Tibial nerve (tissue), 3 donors: ENCODE data around the gene ABCG2.

Source experiments
- POLR2A ChIP-seq, 2 donors: fragments of 450-650 bp; IDR thresholded peaks; one replicate each; pipeline ENCODE4 v1.6.1; 2017; ENCODE audit warnings: antibody characterized with exemption in 2 of 2, mild to moderate bottlenecking in 2 of 2, moderate library complexity in 2 of 2
- TF ChIP-seq, protein P1 (sequence below), 5 experiments: fragments of 200-600 bp in 3 of 5; fragments of 450-650 bp in 2 of 5; sonication (generic) in 3 of 5; IDR thresholded peaks; one replicate each; pipeline ENCODE4 v1.5.1; 2016 to 2019; ENCODE audit warnings: antibody characterized with exemption in 5 of 5, mild to moderate bottlenecking in 3 of 5, moderate library complexity in 2 of 5

DNA sequence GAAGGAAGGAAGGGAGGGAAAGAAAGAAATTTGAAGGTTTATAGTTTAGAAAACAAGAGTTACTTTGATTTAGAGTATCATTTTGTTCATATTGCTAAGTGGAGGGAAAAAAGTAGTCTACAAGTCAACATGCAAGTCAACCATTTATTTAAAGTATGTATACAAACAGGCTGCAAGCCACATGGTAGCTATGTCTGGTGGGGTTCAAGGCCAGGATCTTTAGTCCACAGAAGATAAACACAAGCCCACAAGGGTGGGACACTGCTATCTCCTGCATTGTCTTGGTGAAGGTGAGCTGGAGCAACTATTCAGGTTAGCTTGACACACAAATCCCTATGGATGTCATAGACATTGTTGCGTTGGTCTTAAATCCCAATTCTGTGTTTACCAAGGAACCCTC, 71.4 kb downstream of the ABCG2 start:
- TF ChIP-seq, protein P1, sequence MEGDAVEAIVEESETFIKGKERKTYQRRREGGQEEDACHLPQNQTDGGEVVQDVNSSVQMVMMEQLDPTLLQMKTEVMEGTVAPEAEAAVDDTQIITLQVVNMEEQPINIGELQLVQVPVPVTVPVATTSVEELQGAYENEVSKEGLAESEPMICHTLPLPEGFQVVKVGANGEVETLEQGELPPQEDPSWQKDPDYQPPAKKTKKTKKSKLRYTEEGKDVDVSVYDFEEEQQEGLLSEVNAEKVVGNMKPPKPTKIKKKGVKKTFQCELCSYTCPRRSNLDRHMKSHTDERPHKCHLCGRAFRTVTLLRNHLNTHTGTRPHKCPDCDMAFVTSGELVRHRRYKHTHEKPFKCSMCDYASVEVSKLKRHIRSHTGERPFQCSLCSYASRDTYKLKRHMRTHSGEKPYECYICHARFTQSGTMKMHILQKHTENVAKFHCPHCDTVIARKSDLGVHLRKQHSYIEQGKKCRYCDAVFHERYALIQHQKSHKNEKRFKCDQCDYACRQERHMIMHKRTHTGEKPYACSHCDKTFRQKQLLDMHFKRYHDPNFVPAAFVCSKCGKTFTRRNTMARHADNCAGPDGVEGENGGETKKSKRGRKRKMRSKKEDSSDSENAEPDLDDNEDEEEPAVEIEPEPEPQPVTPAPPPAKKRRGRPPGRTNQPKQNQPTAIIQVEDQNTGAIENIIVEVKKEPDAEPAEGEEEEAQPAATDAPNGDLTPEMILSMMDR (IDR thresholded peaks at IDR 0.05) = no peak
- no peak for TF ChIP-seq POLR2A (IDR thresholded peaks at IDR 0.05)
